GM18505 (cell line): ENCODE measurements around the gene C10orf62.

ENCODE experiments used
- ATAC-seq: cut with Tn5 transposase; IDR thresholded peaks from one replicate; pipeline ENCODE4 v1.9.1; 2021; ENCODE audit not compliant: unreplicated experiment
- POLR2A ChIP-seq: IDR thresholded peaks from 4 replicates; pipeline ENCODE4 v1.6.1; 2011; ENCODE audit warnings: borderline replicate concordance; ENCODE audit not compliant: insufficient read depth, insufficient read length; ENCODE audit errors: extremely low read depth

Gene C10orf62

GRCh38 chr10:97589479-97589878, at the start of gene C10orf62:
Gene C10orf62, plus strand, starts transcription at chr10:97589721. Its CDS starts 177 bp downstream, at chr10:97589898.
- no peak for TF ChIP-seq POLR2A
- ATAC-seq: no peak

- TF ChIP-seq POLR2A: no peak
- no peak for ATAC-seq
Measured at GRCh38 chr10:97540669-97541500, 48.6 kb upstream of the C10orf62 start.

GRCh38 chr10:97542169-97543024, 47.1 kb upstream of the C10orf62 start:
- TF ChIP-seq POLR2A: no peak
- no peak for ATAC-seq

- no peak for TF ChIP-seq POLR2A
- ATAC-seq: no peak
Measured at GRCh38 chr10:97543025-97543546, 46.4 kb upstream of the C10orf62 start.

GRCh38 chr10:97546456-97547270, 42.9 kb upstream of the C10orf62 start:
- no peak for ATAC-seq
- no peak for TF ChIP-seq POLR2A

- no peak for ATAC-seq
- no peak for TF ChIP-seq POLR2A
Measured at GRCh38 chr10:97547271-97547600, 42.3 kb upstream of the C10orf62 start.

GRCh38 chr10:97547962-97548361, 41.6 kb upstream of the C10orf62 start:
- no peak for TF ChIP-seq POLR2A
- no peak for ATAC-seq

GRCh38 chr10:97548828-97549455, 40.6 kb upstream of the C10orf62 start:
- no peak for ATAC-seq
- no peak for TF ChIP-seq POLR2A

GRCh38 chr10:97549587-97550322, 39.8 kb upstream of the C10orf62 start:
- no peak for ATAC-seq

GRCh38 chr10:97550336-97551149, 39.0 kb upstream of the C10orf62 start:
- no peak for ATAC-seq
- no peak for TF ChIP-seq POLR2A

More at GRCh38 chr10:97549587-97550322, 39.8 kb upstream of the C10orf62 start:
- TF ChIP-seq POLR2A: no peak

- no peak for ATAC-seq
- TF ChIP-seq POLR2A: no peak
Measured at GRCh38 chr10:97551271-97551670, 38.2 kb upstream of the C10orf62 start.
